Coronary artery (tissue), 2 donors: Measurements from ENCODE around the gene RPP40.

Experiments
- DNase-seq: peaks from one replicate; pipeline ENCODE4 v3.0.0-alpha.2; 2017; ENCODE audit warnings: low spot score
- H3K27ac ChIP-seq, 2 donors: fragments of 200-600 bp; sonication (generic); one replicate each; pipeline ENCODE4 v1.5.1; 2016 to 2019
- H3K4me3 ChIP-seq: fragments of 200-600 bp; sonication (generic); 2 replicates; pipeline ENCODE4 v1.5.1; 2016; ENCODE audit warnings: mild to moderate bottlenecking, moderate library complexity
- TF ChIP-seq, protein P1 (sequence below): fragments of 200-600 bp; sonication (generic); IDR thresholded peaks from one replicate; pipeline ENCODE4 v1.5.1; 2019; ENCODE audit warnings: antibody characterized with exemption

The RPP40 gene

DNA sequence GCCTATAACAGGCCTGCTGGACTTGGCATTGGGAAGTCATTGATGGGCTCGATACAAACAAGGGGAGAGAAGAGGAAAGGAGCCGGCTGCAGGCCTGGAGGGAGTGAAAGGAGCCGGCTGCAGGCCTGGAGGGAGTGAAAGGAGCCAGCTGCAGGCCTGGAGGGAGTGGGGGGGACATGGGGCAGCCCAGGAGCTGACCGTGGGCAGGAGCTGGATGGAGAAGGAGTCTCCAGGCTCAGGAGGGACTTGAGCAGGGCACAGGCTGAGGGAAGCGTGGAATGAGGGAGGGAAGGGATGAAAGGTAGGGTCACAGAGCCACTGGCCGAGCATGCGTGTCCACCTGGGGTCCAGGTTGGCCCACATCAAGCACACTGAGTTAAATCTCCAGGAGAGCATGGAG lies 32.0 kb downstream of the RPP40 start:
- DNase-seq = peak; percentile 53
- Histone ChIP-seq H3K4me3 (no peak overlapping the region), H3K27ac (no peak overlapping the region)
- TF ChIP-seq, protein P1, sequence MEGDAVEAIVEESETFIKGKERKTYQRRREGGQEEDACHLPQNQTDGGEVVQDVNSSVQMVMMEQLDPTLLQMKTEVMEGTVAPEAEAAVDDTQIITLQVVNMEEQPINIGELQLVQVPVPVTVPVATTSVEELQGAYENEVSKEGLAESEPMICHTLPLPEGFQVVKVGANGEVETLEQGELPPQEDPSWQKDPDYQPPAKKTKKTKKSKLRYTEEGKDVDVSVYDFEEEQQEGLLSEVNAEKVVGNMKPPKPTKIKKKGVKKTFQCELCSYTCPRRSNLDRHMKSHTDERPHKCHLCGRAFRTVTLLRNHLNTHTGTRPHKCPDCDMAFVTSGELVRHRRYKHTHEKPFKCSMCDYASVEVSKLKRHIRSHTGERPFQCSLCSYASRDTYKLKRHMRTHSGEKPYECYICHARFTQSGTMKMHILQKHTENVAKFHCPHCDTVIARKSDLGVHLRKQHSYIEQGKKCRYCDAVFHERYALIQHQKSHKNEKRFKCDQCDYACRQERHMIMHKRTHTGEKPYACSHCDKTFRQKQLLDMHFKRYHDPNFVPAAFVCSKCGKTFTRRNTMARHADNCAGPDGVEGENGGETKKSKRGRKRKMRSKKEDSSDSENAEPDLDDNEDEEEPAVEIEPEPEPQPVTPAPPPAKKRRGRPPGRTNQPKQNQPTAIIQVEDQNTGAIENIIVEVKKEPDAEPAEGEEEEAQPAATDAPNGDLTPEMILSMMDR = no peak

DNA sequence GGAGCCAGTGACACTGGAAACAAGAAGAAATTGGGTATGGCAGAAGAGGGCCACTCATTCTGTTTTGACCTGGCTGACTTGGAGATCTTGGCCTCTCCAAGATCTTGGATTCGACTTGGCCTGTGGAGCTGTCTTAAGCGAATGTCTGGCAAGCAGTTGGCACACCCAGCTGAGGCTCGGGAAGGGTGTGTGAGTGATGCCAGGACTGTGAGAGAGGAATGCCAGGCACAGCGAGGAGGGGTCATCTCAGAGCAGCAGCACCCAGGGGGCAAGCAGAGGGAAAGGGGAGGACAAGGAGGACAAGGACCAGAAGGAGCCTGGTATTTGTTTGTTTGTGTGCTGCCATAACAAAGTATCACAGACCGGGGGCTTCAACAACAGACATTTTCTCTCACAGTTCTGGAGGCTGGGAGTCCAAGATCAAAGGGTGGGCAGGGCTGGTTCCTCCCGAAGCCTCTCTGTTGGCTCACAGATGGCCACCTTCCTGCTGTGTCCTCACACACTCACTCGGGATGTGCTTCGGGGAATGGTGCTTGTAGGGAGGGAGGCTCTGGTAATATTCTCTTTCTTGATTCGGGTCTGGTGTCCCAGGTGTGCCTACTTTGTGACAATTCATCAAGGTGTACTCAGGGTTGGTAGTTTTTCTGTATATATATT lies 33.0 kb downstream of the RPP40 start:
- no peak overlapping the region for H3K4me3 ChIP-seq
- TF ChIP-seq, protein P1 = no peak
- peak; percentile 67 for DNase-seq
- no peak overlapping the region for H3K27ac ChIP-seq

DNA sequence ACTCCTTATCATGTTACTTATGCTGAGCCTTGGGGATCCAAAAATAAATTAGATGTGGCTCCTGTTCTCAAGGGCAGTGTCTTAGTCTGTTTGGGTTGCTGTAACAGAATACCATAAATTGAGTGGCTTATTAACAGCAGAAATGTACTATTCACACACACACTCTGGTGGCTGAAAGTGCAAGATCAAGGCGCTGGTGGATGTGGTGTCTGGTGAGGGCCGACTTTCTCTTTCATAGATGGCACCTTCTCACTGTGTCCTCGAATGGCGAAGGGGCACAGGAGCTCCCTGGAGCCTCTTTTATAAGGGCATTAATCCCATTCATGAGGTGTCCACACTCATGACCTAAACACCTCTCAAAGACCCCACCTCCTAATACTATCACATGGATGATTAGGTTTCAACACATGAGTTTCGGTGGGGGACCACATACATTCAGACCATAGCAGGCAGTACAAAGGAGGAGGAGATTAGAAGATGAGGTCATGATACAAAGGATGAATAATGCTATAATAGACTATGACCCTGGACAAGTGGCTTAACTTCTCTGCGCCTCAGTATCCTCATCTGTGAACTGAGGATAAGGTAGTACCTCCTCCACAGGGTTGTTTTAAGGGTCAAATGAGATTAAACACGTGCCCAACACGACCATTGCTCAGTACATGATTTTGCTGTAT lies 34.1 kb downstream of the RPP40 start:
- no peak overlapping the region for H3K4me3 ChIP-seq
- DNase-seq = no peak
- no peak overlapping the region for H3K27ac ChIP-seq
- TF ChIP-seq, protein P1 = no peak

DNA sequence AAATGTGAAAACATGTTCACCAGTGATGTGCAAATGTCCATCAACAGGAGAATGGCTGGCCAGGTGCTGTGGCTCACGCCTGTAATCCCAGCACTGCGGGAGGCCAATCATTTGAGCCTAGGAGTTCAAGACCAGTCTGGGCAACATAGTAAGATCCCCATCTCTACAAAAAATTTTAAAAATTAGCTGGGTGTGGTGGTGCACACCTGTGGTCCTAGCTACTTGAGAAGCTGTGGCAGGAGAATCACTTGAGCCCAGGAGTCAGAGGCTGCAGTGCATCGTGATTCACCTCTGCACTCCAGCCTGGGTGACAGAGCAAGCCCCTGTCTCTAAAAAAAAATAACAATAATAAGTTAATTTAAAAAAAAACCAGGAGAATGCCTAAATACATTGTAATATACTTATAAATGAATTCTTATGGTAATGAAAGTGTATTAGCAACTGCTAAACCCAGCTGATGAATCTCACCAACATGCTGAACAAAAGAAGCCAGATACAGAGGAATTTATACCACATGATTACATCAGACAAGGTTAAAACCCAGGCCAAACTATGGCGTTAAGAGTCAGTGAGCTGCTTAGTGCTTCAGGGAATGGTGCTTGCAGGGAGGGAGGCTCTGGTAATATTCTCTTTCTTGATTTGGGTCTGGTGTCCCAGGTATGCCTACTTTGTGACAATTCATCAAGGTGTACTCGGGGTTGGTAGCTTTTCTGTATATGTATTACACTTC lies 36.4 kb downstream of the RPP40 start:
- Histone ChIP-seq H3K27ac (no peak overlapping the region), H3K4me3 (no peak overlapping the region)
- no peak for DNase-seq
- TF ChIP-seq, protein P1 = no peak

DNA sequence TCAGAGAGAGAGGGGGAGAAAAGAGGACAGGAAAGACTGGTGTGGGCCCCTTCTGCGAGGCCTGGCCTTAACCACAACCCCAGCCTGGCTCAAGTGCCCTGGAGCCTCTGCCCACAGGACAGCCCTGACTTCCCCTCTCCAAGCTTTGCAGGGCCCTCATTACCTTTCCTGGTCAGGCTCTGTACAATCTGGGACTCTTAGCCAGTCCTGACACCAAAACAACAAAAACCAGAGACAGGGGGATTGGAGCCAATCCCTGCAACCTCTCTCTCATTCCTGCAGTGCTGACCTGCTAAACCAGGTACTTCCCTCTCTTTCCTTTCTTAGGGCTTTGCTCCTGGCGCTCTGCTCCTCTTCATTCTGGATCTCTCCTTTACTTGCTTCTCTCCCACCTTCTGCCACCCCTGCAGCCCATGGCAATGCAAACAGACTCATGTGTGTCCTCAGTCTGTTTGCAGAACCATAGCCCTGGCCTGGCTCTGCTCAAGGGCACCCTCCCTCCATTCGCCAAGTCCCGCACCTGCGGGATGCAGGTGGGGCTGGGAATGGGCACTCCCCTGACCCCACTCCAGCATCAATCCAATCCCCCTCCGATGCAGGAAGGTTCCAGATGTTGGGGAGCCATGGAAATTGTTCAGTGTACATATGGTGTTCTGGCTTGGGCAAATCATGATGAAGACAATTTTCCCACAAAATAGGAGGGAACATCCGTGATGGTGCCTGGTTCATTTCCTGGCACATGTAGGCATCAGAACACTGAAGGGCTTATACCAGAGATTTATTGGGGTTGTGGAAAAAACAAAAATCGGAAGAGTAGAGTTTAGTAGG lies 38.1 kb downstream of the RPP40 start:
- TF ChIP-seq, protein P1 = no peak
- H3K27ac ChIP-seq = no peak overlapping the region
- no peak for DNase-seq
- H3K4me3 ChIP-seq = no peak overlapping the region

DNA sequence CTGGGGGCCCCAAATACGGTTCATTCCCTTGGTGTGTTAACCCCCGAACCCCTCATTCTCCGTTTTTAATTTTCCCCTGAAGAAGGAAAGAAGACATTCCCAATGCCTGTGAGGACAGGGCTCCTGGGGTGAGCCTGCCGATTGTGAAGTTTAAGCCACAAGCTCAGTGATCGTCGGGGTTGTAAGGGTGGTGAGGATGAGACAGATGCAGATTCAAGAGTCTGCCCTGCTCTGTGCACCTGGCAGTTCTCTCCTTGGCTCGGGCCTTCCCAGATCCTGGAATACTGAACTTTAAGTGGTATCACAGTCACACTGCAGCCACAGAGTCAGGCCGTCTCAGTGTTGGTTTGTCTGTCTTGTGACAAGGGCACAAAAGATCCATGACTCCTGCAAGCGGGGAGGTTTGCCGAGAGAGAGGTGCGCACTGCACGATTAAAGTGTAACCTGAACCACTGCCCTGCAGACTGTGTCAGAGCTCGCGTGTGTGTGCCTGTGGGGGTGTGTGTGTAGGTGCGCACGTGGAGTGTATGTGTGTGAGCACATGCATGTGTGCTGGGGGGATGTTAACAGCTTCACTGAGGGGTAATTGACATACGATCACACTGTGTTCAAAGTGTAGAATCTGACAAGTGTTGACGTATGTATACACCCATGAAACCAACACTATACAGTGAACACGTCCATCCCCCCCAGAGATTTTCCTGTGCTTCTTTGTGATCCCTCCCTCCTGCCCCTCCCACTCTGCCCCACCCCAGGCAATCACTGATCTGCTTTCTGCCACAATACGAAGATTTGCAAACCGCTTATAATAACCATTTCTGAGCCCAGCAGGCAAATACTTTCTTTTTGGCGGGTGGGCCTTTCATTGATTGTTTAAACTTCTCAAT lies 38.9 kb downstream of the RPP40 start:
- H3K27ac ChIP-seq = no peak overlapping the region
- no peak overlapping the region for H3K4me3 ChIP-seq
- peak; percentile 53 for DNase-seq
- TF ChIP-seq, protein P1 = no peak
